ENCODE measurements around the gene RPUSD2.

The RPUSD2 gene

DNA sequence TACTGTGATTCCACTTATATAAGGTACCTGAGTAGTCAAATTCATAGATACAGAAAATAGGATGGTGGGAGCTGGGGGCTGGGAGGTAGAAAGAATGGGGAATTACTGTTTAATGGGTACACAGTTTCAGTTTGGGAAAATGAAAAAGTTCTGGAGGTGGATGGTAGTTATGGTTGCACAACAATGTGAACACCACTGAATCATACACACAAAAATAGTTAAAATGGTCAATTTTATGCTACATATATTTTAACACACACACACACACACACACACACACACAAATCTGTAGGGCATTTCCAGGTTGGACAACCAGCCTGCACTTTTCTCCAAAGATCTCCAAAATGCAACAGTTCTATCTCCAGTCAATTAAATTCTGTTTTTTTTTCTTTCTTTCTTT, 5.7 kb upstream of the RPUSD2 start:
- no peak for TF ChIP-seq EZH2 (IDR thresholded peaks at IDR 0.05; ENCODE audit: borderline replicate concordance, low read length)
- TF ChIP-seq, protein P1, sequence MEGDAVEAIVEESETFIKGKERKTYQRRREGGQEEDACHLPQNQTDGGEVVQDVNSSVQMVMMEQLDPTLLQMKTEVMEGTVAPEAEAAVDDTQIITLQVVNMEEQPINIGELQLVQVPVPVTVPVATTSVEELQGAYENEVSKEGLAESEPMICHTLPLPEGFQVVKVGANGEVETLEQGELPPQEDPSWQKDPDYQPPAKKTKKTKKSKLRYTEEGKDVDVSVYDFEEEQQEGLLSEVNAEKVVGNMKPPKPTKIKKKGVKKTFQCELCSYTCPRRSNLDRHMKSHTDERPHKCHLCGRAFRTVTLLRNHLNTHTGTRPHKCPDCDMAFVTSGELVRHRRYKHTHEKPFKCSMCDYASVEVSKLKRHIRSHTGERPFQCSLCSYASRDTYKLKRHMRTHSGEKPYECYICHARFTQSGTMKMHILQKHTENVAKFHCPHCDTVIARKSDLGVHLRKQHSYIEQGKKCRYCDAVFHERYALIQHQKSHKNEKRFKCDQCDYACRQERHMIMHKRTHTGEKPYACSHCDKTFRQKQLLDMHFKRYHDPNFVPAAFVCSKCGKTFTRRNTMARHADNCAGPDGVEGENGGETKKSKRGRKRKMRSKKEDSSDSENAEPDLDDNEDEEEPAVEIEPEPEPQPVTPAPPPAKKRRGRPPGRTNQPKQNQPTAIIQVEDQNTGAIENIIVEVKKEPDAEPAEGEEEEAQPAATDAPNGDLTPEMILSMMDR (IDR thresholded peaks at IDR 0.05; ENCODE audit: low read length), result no peak
- Histone ChIP-seq H3K9me3 (ENCODE audit: low read length) (no peaks in the 10 kb centered on the region), H3K4me1 (ENCODE audit: insufficient read depth, low read length, severe bottlenecking) (peaks cover 35% of the 10 kb centered on the region), H3K9ac (ENCODE audit: low read length) (no peak overlapping the region), H3K4me3 (ENCODE audit: low read depth, low read length, poor library complexity, severe bottlenecking) (no peak overlapping the region), H4K20me1 (ENCODE audit: insufficient read depth, low read length) (no peaks in the 10 kb centered on the region), H3K27me3 (ENCODE audit: insufficient read depth, low read length) (no peaks in the 10 kb centered on the region), H3K4me2 (ENCODE audit: low read length) (peak overlapping the region; percentile 86; the same call in 1 of the 2 replicates), H3F3A (ENCODE audit: insufficient read depth, low read length) (no peaks in the 10 kb centered on the region), H2AFZ (ENCODE audit: low read length) (no peak overlapping the region), H3K79me2 (ENCODE audit: insufficient read depth, low read length) (no peaks in the 10 kb centered on the region), H3K36me3 (ENCODE audit: insufficient read depth, low read length) (peaks cover 20% of the 10 kb centered on the region; the same call in 1 of the 2 replicates), H3K9me2 (ENCODE audit: low read depth, low read length) (no peaks in the 10 kb centered on the region), H3K27ac (ENCODE audit: low read depth, low read length, poor library complexity, severe bottlenecking) (no peak overlapping the region)

DNA sequence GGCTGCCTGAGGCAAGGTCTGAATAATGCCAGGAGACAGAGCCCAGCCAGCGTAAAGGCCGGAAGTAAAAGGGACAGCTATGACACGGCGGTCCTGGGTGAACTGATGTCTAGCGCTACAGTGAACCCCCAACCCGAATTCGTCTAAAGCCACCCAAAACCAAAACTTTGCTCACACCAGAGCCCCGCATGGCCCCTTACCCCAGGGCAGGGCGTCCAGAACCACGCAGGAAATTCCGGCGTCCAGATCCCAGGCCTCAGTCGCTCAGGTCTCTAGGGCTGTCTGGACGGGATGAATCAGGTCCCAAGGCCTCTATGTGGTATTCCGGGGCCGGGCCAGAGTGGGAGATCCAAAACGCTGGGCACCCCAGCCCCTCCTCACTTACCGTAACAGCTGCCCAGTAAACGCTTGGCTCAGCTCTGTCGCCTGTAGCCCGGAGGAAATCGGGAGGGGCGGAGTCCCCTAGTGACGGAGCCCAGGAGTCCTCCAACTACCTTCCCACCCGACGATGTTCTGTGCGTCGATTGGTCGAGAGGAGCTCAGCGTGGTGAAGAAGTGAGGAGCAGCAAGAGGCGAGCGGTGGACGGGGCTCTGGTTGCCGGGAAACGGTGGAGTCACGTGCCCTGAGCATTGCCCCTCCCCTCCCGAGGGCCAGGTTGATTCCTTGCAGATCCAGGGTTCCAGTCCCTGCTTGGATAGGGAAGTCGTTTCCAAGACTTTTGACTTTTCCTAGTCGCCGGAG, 4.3 kb upstream of the RPUSD2 start, which contains the start of gene CCDC32:
Gene CCDC32, minus strand, starts transcription at position 452 of the 742 bp plus-strand sequence. CDS start 2,027 bp downstream, outside the sequence.
- Histone ChIP-seq H3K9ac (ENCODE audit: low read length) (peak within 1 kb of the TSS; percentile 81), H3K27me3 (ENCODE audit: insufficient read depth, low read length) (no peaks in the 10 kb centered on the region), H3K4me2 (ENCODE audit: low read length) (peak within 1 kb of the TSS; percentile 86), H3K4me1 (ENCODE audit: insufficient read depth, low read length, severe bottlenecking) (peaks cover 40% of the 10 kb centered on the region), H3K36me3 (ENCODE audit: insufficient read depth, low read length) (peaks cover 20% of the 10 kb centered on the region; the same call in 1 of the 2 replicates), H3K27ac (ENCODE audit: low read depth, low read length, poor library complexity, severe bottlenecking) (peak within 1 kb of the TSS; percentile 31), H3K9me2 (ENCODE audit: low read depth, low read length) (no peaks in the 10 kb centered on the region), H3F3A (ENCODE audit: insufficient read depth, low read length) (no peaks in the 10 kb centered on the region), H3K9me3 (ENCODE audit: low read length) (no peaks in the 10 kb centered on the region), H3K4me3 (ENCODE audit: low read depth, low read length, poor library complexity, severe bottlenecking) (peak within 1 kb of the TSS; percentile 86), H4K20me1 (ENCODE audit: insufficient read depth, low read length) (no peaks in the 10 kb centered on the region), H2AFZ (ENCODE audit: low read length) (peak within 1 kb of the TSS; percentile 83; the same call in 1 of the 2 replicates), H3K79me2 (ENCODE audit: insufficient read depth, low read length) (peaks cover 1% of the 10 kb centered on the region)
- no peak for TF ChIP-seq EZH2 (IDR thresholded peaks at IDR 0.05; ENCODE audit: borderline replicate concordance, low read length)
- TF ChIP-seq, protein P1 (IDR thresholded peaks at IDR 0.05; ENCODE audit: low read length), result no peak

DNA sequence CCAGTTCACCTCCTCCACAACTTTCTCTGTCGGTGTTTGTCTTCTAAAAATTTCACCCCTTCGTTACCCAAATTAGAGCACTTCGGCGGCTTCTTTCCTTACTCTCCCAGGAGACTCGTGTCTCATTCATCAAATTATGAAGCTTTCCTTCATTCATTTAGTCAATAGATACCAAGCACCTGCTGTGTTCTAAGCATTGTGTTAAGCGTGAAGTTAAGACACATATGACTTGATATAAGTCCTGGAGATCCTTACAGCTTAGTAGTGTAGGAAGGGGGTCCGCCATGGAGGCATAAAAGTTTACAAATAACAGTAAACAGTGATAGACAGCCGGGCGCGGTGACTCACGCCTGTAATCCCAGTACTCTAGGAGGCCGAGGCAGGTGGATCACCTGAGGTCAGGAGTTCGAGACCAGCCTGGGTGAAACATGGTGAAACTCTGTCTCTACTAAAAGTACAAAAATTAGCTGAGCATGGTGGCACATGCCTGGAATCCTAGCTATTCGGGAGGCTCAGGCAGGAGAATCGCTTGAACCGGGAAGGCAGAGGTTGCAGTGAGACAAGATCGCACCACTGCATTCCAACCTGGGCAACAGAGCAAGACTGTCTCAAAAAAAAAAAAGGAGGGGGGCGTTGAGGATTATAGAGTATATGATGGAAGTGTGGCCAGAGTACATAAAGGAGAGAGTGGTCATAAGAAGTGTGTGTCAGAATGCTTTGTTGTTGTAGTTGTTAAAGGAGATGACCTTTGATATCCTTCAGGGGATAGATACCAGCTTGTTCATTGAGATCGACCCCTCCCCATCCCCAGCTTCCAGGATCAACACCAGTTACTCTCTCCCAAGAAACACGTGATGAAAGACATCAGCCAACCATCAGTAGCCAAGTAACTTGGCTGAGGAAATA, 3.5 kb upstream of the RPUSD2 start:
- Histone ChIP-seq H3K4me2 (ENCODE audit: low read length) (peak overlapping the region; percentile 86), H3K9ac (ENCODE audit: low read length) (peak overlapping the region; percentile 59; the same call in 1 of the 2 replicates), H4K20me1 (ENCODE audit: insufficient read depth, low read length) (no peaks in the 10 kb centered on the region), H3K9me2 (ENCODE audit: low read depth, low read length) (no peaks in the 10 kb centered on the region), H3K27ac (ENCODE audit: low read depth, low read length, poor library complexity, severe bottlenecking) (no peak overlapping the region), H3K79me2 (ENCODE audit: insufficient read depth, low read length) (peaks cover 9% of the 10 kb centered on the region), H3K27me3 (ENCODE audit: insufficient read depth, low read length) (no peaks in the 10 kb centered on the region), H2AFZ (ENCODE audit: low read length) (peak overlapping the region; percentile 83; the same call in 1 of the 2 replicates), H3K4me3 (ENCODE audit: low read depth, low read length, poor library complexity, severe bottlenecking) (peak overlapping the region; percentile 86), H3K4me1 (ENCODE audit: insufficient read depth, low read length, severe bottlenecking) (peaks cover 49% of the 10 kb centered on the region), H3K9me3 (ENCODE audit: low read length) (no peaks in the 10 kb centered on the region), H3K36me3 (ENCODE audit: insufficient read depth, low read length) (peaks cover 15% of the 10 kb centered on the region; the same call in 1 of the 2 replicates), H3F3A (ENCODE audit: insufficient read depth, low read length) (no peaks in the 10 kb centered on the region)
- TF ChIP-seq EZH2 (IDR thresholded peaks at IDR 0.05; ENCODE audit: borderline replicate concordance, low read length), result no peak
- TF ChIP-seq, protein P1 (IDR thresholded peaks at IDR 0.05; ENCODE audit: low read length), result no peak

Measured in OCI-LY1 (cell line).